ENCODE measurements around the gene KLF13.

- TF ChIP-seq CTCF (conservative IDR thresholded peaks at IDR 0.05; ENCODE audit: low read depth in 2 of 2) (no peak), POLR2AphosphoS5 (IDR thresholded peaks at IDR 0.05; ENCODE audit: low read depth) (no peak), ZNF114 (CRISPR knock-in tag; IDR thresholded peaks at IDR 0.05) (no peak), EZH2phosphoT487 (IDR thresholded peaks at IDR 0.05; ENCODE audit: unreplicated experiment) (no peak), ETS1 (IDR thresholded peaks at IDR 0.05) (no peak), EZH2 (IDR thresholded peaks at IDR 0.05; ENCODE audit: low read depth, unreplicated experiment) (no peak), JUNB (IDR thresholded peaks at IDR 0.05; ENCODE audit: unreplicated experiment) (no peak), CREB1 (CRISPR knock-in tag; IDR thresholded peaks at IDR 0.05; ENCODE audit: low read depth) (no peak), REST (IDR thresholded peaks at IDR 0.05; ENCODE audit: unreplicated experiment) (no peak)
Measured at GRCh38 chr15:31324806-31325594, 1.6 kb upstream of the KLF13 start.
